IPS-20b (cell line): ENCODE data around the gene SERTM2.

Source experiments
- H3K27ac ChIP-seq: one replicate; pipeline ENCODE4 v1.5.1; 2013; ENCODE audit warnings: low read length
- H3K27me3 ChIP-seq: 2 replicates; pipeline ENCODE4 v1.6.1; 2013; ENCODE audit warnings: mild to moderate bottlenecking, low read length, inconsistent platforms; ENCODE audit not compliant: insufficient read depth
- H3K36me3 ChIP-seq: 2 replicates; pipeline ENCODE4 v1.6.1; 2013; ENCODE audit warnings: low read depth, mild to moderate bottlenecking, inconsistent platforms, low read length, moderate library complexity; ENCODE audit not compliant: insufficient read depth
- H3K4me1 ChIP-seq: 2 replicates; pipeline ENCODE4 v1.6.1; 2013; ENCODE audit warnings: mild to moderate bottlenecking, control low read depth, inconsistent platforms, low read length, moderate library complexity; ENCODE audit not compliant: insufficient read depth
- H3K4me3 ChIP-seq: 2 replicates; pipeline ENCODE4 v1.5.1; 2013; ENCODE audit warnings: mild to moderate bottlenecking, low read length, inconsistent platforms
- H3K9ac ChIP-seq: 2 replicates; pipeline ENCODE4 v1.6.1; 2013; ENCODE audit warnings: low read depth, mild to moderate bottlenecking, inconsistent platforms, low read length, moderate library complexity
- H3K9me3 ChIP-seq: 2 replicates; pipeline ENCODE4 v1.6.1; 2013; ENCODE audit warnings: mild to moderate bottlenecking, low read depth, low read length, inconsistent platforms; ENCODE audit not compliant: insufficient read depth

SERTM2 gene

GRCh38 chrX:111511477-111511876 is at the start of gene SERTM2:
TSS of gene SERTM2 (plus strand) at chrX:111511645. CDS start at chrX:111518858, 7,213 bp downstream.
- H3K36me3 ChIP-seq: no peaks in the 10 kb centered on the region
- H3K4me3 ChIP-seq: no peak within 1 kb of the TSS
- no peaks in the 10 kb centered on the region for H3K27me3 ChIP-seq
- no peak within 1 kb of the TSS for H3K27ac ChIP-seq
- H3K4me1 ChIP-seq: peaks cover 4% of the 10 kb centered on the region; the same call in 1 of the 2 replicates
- no peaks in the 10 kb centered on the region for H3K9me3 ChIP-seq
- H3K9ac ChIP-seq: no peak within 1 kb of the TSS

DNA sequence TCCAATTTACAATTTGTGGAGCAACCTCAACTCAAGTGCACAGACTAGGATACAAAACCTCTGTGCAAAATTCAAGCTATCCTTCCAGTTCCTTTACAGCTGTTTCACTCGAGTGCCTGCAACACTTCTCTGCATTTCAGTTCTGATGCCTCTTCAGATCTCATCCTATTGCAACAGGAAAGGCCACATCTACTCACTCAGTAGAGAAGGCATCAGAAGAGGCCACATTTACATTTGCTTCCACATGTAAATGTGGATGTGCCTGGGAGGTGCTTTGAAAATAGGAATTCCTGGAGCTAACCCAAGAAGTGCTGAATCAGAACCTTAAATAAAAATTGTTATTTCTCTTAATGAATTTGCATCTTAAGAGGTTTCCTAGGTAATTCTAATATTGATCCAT is 45.8 kb upstream of the SERTM2 start:
- no peak overlapping the region for H3K27ac ChIP-seq
- H3K9me3 ChIP-seq: no peaks in the 10 kb centered on the region
- no peaks in the 10 kb centered on the region for H3K36me3 ChIP-seq
- peak overlapping the region; percentile 38 for H3K4me3 ChIP-seq
- H3K9ac ChIP-seq: peak overlapping the region; percentile 48; the same call in 1 of the 2 replicates
- no peaks in the 10 kb centered on the region for H3K27me3 ChIP-seq
- peaks cover 9% of the 10 kb centered on the region; the same call in 1 of the 2 replicates for H3K4me1 ChIP-seq

- Histone ChIP-seq H3K27me3 (no peaks in the 10 kb centered on the region), H3K4me1 (peaks cover 9% of the 10 kb centered on the region; the same call in 1 of the 2 replicates), H3K4me3 (no peak overlapping the region), H3K27ac (no peak overlapping the region), H3K9me3 (no peaks in the 10 kb centered on the region), H3K9ac (no peak overlapping the region), H3K36me3 (no peaks in the 10 kb centered on the region)
Measured at GRCh38 chrX:111467896-111468295, 43.5 kb upstream of the SERTM2 start.

- no peak overlapping the region for H3K27ac ChIP-seq
- H3K27me3 ChIP-seq: no peaks in the 10 kb centered on the region
- no peak overlapping the region for H3K4me3 ChIP-seq
- no peak overlapping the region for H3K9ac ChIP-seq
- H3K9me3 ChIP-seq: no peaks in the 10 kb centered on the region
- no peaks in the 10 kb centered on the region for H3K36me3 ChIP-seq
- H3K4me1 ChIP-seq: peaks cover 6% of the 10 kb centered on the region; the same call in 1 of the 2 replicates
Measured at GRCh38 chrX:111470681-111471403, 40.6 kb upstream of the SERTM2 start.

DNA sequence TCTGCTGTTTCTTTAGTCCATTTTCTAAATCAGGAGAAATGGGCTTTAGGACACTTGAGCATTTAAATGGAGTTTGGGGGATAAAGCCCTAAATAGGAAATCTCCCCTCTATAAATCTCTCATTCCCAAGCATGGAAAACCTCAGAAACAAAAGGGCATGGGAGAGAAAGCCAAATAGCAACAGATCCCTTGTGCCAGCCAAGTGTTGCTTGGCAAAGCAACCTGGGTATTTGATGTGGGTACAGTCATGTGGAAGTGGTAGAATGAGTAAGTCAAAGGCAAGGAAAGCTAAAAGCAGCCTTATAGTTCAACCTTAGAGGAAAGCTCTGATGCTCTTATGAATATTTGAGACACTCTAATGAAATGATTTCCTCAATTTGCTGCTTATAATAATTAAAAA is 29.5 kb upstream of the SERTM2 start:
- Histone ChIP-seq H3K4me3 (no peak overlapping the region), H3K9me3 (no peaks in the 10 kb centered on the region), H3K9ac (no peak overlapping the region), H3K4me1 (no peaks in the 10 kb centered on the region), H3K36me3 (no peaks in the 10 kb centered on the region), H3K27me3 (no peaks in the 10 kb centered on the region), H3K27ac (no peak overlapping the region)

- no peak overlapping the region for H3K4me3 ChIP-seq
- no peaks in the 10 kb centered on the region for H3K9me3 ChIP-seq
- no peak overlapping the region for H3K9ac ChIP-seq
- no peak overlapping the region for H3K27ac ChIP-seq
- no peaks in the 10 kb centered on the region for H3K4me1 ChIP-seq
- H3K36me3 ChIP-seq: no peaks in the 10 kb centered on the region
- H3K27me3 ChIP-seq: no peaks in the 10 kb centered on the region
Measured at GRCh38 chrX:111483135-111483534, 28.3 kb upstream of the SERTM2 start.

DNA sequence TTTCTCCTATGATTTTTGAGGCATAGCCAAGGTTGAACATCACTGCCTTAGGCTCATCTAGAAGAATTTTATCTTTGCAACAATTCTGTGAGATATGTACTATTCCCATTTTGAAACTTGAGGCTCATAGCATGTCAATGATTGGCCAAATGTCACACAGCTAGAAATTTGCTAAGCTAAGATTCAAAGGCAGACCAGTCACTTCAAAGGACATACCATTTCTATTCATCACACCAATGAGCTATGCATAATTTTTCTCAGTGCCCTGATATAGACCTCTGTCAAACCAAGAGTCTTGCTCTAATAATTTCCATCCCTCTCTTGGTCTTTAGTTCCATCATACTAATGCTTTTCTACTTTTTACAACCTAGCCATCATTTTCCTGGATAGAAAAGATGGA is 27.6 kb upstream of the SERTM2 start:
- Histone ChIP-seq H3K4me3 (no peak overlapping the region), H3K27me3 (no peaks in the 10 kb centered on the region), H3K4me1 (no peaks in the 10 kb centered on the region), H3K36me3 (no peaks in the 10 kb centered on the region), H3K9ac (no peak overlapping the region), H3K9me3 (no peaks in the 10 kb centered on the region), H3K27ac (no peak overlapping the region)

- Histone ChIP-seq H3K27ac (no peak overlapping the region), H3K9me3 (no peaks in the 10 kb centered on the region), H3K36me3 (no peaks in the 10 kb centered on the region), H3K4me3 (no peak overlapping the region), H3K27me3 (no peaks in the 10 kb centered on the region), H3K4me1 (no peaks in the 10 kb centered on the region), H3K9ac (no peak overlapping the region)
Measured at GRCh38 chrX:111490688-111491087, 20.8 kb upstream of the SERTM2 start.

GRCh38 chrX:111492085-111492484 is 19.4 kb upstream of the SERTM2 start:
- no peaks in the 10 kb centered on the region for H3K9me3 ChIP-seq
- H3K4me1 ChIP-seq: no peaks in the 10 kb centered on the region
- H3K36me3 ChIP-seq: no peaks in the 10 kb centered on the region
- no peaks in the 10 kb centered on the region for H3K27me3 ChIP-seq
- no peak overlapping the region for H3K27ac ChIP-seq
- H3K4me3 ChIP-seq: no peak overlapping the region
- H3K9ac ChIP-seq: no peak overlapping the region

- no peaks in the 10 kb centered on the region for H3K27me3 ChIP-seq
- H3K9me3 ChIP-seq: no peaks in the 10 kb centered on the region
- no peak overlapping the region for H3K4me3 ChIP-seq
Measured at GRCh38 chrX:111498538-111499103, 12.8 kb upstream of the SERTM2 start.

DNA sequence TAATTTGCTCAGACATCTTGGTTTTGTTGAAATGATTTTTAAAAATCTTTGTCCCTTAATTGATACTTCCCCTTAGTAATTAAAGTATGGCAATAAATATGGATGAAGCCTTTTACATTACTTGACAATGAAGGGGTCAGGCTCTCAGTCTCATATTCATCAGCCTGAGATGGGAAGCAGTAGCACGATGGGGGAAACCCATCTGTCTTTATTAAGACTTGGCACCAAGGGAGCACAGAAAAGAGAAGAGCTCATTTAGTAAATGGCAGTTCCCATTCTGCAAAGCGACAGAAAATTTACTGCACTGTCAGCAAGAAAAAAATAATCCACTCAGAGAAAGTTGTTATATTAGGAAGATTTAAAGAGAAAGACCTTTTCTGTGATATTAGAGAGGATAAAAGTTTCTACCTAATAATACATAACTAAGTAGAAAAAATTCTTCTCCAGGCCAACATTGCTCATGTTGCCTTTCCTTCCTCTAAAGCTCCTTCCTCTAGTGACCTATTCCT is 7.9 kb upstream of the SERTM2 start:
- no peaks in the 10 kb centered on the region for H3K27me3 ChIP-seq
- no peaks in the 10 kb centered on the region for H3K36me3 ChIP-seq
- H3K27ac ChIP-seq: no peak overlapping the region
- no peak overlapping the region for H3K4me3 ChIP-seq
- H3K9ac ChIP-seq: no peak overlapping the region
- no peaks in the 10 kb centered on the region for H3K4me1 ChIP-seq
- no peaks in the 10 kb centered on the region for H3K9me3 ChIP-seq

More at GRCh38 chrX:111498538-111499103, 12.8 kb upstream of the SERTM2 start:
- no peaks in the 10 kb centered on the region for H3K4me1 ChIP-seq
- no peak overlapping the region for H3K27ac ChIP-seq
- no peaks in the 10 kb centered on the region for H3K36me3 ChIP-seq
- H3K9ac ChIP-seq: no peak overlapping the region

- H3K4me1 ChIP-seq: no peaks in the 10 kb centered on the region
- H3K36me3 ChIP-seq: no peaks in the 10 kb centered on the region
- no peak overlapping the region for H3K27ac ChIP-seq
- no peaks in the 10 kb centered on the region for H3K9me3 ChIP-seq
- H3K4me3 ChIP-seq: no peak overlapping the region
- no peak overlapping the region for H3K9ac ChIP-seq
- no peaks in the 10 kb centered on the region for H3K27me3 ChIP-seq
Measured at GRCh38 chrX:111504941-111505340, 6.5 kb upstream of the SERTM2 start.
